Activated CD4-positive, CD25-positive, alpha-beta regulatory T cell treated with anti-CD3 and anti-CD28 coated beads, Interleukin-2, amount 50 U/mL, for 24 hours (primary cell): ENCODE measurements around the gene SIAH3.
"Not testable (repeated sequence)": the region's sequence is repeated elsewhere in the genome, so short reads cannot be mapped to it uniquely, and the experiment has no call there.

Experiments
- ATAC-seq, 2 donors: fragments of 150-1000 bp; cut with Tn5 transposase; one replicate each; pipeline ENCODE4 v1.10.0; 2021; ENCODE audit warnings: mild to moderate bottlenecking in 1 of 2, moderate library complexity in 1 of 2

The SIAH3 gene, protein sequence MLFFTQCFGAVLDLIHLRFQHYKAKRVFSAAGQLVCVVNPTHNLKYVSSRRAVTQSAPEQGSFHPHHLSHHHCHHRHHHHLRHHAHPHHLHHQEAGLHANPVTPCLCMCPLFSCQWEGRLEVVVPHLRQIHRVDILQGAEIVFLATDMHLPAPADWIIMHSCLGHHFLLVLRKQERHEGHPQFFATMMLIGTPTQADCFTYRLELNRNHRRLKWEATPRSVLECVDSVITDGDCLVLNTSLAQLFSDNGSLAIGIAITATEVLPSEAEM

DNA sequence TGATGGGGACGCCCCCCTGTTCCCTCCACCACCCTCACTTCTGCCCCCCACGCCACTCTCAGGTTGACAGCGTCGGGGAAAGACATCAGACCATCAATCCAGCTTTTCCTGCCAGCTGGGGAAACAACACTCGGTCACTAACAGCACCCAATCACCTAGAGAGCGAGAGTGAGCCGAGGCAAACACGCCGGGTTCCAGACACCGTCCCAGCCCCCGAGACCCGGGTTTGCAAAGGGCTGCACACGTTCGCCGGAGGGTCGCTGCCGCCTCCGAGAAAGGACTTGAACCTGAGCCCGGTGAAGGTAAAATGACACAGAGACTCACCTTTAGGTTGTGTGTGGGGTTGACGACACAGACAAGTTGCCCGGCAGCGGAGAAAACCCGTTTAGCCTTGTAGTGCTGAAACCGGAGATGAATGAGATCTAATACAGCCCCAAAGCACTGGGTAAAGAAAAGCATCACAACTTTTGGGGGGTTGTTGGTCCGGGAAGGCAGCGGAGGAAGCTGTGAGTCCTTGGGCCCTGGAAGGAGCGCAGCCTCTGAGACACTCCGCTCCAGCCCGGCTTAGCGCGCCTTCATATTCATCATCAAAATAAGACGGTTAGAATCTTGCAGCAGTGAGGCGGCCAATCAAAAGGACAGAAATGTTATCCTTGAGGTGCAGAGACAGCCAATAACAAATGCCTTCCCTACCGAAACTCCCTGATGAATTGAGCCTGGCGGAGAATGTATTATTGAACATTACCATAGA lies at the start of gene SIAH3:
Gene SIAH3 (minus strand): TSS at position 583 of the 751 bp plus-strand sequence. CDS start 124 bp downstream, at position 459.
- ATAC-seq, result peak; percentile 33 to 34

DNA sequence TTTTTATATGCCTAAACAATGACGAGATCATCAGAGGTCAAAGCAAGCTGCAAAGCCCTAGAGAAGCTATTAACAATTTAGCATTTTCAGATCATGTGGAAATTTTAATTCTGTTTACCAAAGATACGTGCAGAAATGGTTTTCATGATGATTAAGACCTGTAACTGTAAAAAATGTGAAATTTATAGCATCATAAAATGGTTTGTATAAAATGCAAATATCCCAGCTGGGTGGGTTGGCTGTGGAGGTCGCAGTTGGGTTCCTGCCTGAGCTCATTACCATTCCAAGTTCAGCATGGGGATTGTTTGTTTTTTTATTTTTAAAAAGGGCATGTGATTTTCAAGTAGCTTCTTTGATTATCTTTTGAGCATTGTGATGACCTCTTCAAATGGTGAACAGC lies 47.9 kb upstream of the SIAH3 start:
- no peak for ATAC-seq

GRCh38 chr13:45897562-45897961 lies 46.0 kb upstream of the SIAH3 start:
- ATAC-seq, result no peak

- ATAC-seq, result no peak
Observed at GRCh38 chr13:45896285-45896684, 44.7 kb upstream of the SIAH3 start.

DNA sequence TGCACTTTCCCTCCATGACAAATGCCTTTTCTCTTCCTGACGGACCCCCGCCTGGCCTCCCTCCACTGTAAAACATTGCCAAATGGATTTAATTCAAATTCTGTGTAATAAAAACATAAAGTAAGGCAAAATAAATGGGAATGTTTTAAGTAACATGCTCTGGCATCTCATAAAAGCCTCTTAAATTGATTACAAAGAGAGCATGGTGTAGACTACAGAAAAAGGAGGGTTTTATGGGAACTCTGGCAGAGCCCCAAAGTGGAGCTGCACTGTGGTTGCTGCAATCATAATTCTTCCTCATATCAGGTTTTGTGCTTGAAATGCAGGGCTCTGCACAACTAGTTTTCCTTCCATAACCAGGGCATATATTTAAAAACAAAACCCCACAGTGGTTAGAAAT lies 44.3 kb upstream of the SIAH3 start:
- ATAC-seq, result no peak

DNA sequence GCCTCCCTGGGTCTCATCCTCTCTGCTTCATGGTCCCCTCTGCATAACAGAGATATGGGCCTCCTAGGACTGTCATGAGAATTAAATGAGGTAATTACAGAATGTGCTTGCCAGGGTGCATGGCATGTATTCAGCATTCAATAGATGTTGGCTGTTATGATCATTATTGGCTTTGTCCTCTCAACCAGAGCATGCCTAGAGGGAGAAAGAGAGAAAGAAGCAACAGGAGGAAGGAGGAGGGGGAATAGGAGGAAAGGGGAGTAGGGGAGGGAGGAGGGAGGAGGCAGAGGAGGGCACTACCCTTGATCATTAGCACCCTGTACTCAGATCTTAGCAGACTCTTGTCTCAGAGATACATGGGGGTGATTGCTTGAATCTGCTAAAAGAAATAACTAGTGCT lies 41.0 kb upstream of the SIAH3 start:
- no peak for ATAC-seq

DNA sequence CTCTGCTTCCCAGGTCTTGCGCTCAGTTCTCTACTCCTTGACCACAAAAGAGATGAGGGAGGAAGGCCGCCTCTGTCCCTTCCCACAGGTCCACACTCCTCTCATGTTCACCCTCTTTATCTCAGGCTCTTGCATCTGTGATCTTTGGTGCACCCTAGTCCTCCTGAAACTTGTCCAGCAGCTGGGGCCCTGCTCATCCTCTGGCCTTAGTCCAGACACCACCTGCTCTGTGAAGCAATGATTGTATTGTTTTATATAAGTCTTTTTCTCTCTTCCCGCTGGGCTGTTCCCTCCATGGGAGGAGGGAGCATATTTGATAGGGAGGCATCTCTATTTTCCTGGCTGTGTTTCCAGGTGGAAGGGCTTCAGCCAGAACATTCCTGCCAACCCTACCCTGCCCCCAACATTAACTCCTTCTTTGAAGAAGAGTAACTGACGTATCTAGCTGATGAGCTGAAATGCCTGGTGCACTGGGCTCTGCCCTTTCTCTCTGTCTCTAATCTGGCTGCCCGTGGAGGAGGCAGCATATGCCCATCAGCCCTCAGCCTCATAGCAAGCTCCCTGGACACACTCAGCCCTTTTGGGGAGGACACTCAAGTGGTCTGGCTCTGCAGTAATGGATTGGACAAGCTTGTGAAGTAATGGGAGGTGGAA lies 38.2 kb upstream of the SIAH3 start:
- no peak for ATAC-seq

- ATAC-seq, result no peak
Observed at GRCh38 chr13:45886466-45886865, 34.9 kb upstream of the SIAH3 start.

GRCh38 chr13:45885194-45885593 lies 33.6 kb upstream of the SIAH3 start:
- no peak for ATAC-seq

DNA sequence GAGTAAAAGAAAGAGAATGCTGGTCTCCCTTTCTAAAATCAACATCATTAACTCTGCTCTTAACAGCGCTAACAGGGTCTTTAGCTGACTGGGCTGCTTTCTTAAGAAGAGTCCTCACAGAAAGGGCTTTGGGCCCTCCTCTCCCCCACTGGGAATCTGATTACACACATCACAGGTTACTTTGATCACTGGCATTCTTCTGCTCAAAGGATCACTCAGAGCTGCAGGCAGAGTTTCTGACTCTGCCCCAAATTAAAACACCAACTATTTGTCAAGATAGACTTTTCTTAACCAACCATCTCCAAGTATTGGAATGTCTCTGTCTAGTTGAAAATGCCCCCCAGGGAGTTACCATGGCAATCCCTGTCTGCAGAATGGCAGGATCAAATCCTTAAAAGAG lies 31.1 kb upstream of the SIAH3 start:
- ATAC-seq, result no peak

DNA sequence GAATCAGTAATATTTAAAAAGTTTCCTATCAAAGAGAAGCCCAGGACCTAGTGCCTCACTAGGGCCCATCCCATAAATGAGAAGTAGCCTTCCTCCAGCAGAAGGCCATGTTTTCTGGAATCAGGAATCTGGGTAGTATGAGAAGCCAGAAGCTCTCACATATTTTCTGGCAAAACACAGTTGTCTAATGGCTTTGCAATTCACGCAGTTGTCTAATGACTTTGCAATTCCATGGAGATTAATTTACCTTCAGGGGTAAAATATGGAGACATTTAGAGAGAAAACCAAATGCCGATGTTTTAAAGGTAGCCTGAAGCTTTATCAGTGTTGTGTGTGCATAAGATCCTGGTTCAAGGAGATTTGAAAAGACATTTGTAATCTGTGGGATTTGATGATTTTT lies 29.8 kb upstream of the SIAH3 start:
- no peak for ATAC-seq

DNA sequence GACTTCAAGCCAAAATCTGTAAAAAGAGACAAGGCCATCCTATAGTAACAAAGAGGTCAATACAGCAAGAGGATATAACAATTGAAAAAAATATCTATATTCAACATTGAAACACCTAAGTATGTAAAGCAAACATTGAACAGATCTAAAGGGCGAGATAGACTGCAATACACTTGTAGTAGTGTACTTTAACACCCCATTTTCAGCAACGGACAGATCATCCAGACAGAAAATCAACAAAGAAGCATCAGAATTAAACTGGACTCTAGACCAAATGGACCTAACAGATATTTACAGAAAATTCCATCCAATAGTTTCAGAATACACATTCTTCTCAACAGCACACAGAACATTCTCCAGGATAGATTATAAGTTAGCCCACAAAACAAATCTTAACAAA lies 28.7 kb upstream of the SIAH3 start:
- ATAC-seq, result no peak

- ATAC-seq, result no peak
Observed at GRCh38 chr13:45879666-45880065, 28.1 kb upstream of the SIAH3 start.

GRCh38 chr13:45878966-45879365 lies 27.4 kb upstream of the SIAH3 start:
- no peak for ATAC-seq

- no peak for ATAC-seq
Observed at GRCh38 chr13:45876781-45877180, 25.2 kb upstream of the SIAH3 start.

- no peak for ATAC-seq
Observed at GRCh38 chr13:45875951-45876350, 24.4 kb upstream of the SIAH3 start.

- no peak for ATAC-seq
Observed at GRCh38 chr13:45873491-45874325, 22.2 kb upstream of the SIAH3 start.

- no peak for ATAC-seq
Observed at GRCh38 chr13:45872566-45872965, 21.0 kb upstream of the SIAH3 start.

DNA sequence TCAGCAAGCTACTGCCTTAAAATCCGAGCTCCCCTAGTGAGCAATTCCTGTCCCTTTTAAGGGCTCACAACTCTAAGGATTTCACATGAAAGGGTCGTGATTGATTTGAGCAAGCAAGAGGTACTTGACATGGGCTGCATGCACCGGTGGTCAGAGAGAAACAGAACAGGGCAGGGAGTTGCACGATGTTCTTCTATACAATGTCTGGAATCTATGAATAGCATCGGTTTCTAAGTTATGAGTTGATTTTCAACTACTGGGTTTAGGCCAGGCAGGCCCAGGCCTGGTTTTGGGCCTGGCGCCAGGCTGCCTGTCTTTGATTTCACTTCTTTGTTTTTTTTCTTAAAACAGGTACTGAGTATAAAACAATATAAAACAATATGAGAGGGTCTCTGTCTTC lies 19.6 kb upstream of the SIAH3 start:
- ATAC-seq, result not testable (repeated sequence)

- ATAC-seq, result no peak
Observed at GRCh38 chr13:45870232-45870631, 18.7 kb upstream of the SIAH3 start.

DNA sequence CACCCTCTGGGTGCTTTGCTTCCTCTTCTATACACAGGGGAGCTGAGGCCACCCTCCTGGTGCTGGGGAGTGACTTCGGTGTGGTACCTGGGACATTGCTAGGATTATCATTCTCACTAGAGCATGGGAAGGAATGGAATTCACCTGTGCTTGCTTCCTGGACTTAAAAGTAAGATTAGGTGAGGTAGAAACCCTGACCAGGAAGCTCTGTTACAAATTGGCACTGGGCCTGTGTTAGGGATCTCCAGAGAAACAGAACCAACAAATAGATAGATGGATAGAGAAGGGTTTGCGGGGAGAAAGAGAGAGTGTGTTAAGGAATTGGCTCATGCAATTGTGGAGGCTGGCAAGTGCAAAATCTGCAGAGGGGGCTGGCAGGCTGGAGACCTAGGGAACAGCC lies 13.9 kb upstream of the SIAH3 start:
- ATAC-seq, result no peak

DNA sequence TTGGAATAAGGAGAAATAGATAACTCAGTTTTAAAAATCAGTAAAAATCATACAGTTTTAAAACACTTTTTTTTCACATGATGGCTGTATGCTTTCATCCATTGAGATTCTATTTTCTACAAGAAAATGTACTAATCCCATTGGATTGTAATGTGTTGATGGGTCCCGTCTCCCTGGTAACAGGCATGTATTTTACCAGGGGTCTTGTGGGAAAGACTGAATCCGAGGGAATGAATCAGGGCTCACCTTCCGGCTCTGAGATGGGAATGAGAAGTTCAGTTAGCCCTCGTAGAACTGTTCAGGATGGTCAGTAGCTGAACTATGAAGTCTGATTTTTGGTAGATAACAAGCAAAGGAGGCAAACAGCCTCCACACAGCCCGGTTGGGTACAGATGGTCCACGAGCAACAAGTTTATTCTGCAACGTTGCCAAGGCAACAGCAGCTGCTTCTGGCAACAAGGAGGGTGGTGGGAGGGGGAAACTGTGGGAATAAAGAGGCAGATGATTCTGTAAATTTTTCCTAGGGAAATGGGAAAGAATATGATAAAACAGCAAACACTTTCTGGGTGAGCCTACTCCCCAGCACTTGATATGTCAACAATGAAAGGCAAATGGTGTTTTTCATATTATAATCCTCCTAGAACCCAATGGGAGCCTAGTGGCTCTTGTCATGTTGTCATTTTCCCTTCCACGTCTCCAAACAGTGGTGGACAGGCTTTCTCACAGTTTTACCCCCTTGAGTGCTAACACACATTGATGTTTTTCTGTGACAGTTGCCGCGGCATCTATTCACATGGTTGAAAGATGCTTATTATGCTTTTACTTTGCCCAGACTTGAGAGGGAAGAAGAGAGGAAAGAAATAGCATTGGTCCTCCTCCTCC lies 12.4 kb upstream of the SIAH3 start:
- no peak for ATAC-seq
